ENCODE data around the gene LEMD2.

GRCh38 chr6:33735216-33735615 is 53.7 kb downstream of the LEMD2 start:
- TF ChIP-seq CTCF (IDR thresholded peaks at IDR 0.05) (no peak), POLR2AphosphoS5 (IDR thresholded peaks at IDR 0.05) (no peak), POLR2A (IDR thresholded peaks at IDR 0.05) (no peak)
